Heart left ventricle (tissue), 16 donors: Measurements from ENCODE around the gene RAI1. TPM values are rescaled to one million over a fixed set of nuclear protein-coding genes. Genes with fewer than 3 reads are reported as not detected.

Experiments
- ATAC-seq, 4 donors: fragments of 200-7000 bp; cut with Tn5 transposase; one replicate each; pipeline ENCODE4 v1.9.1; 2020 to 2022; ENCODE audit warnings: moderate library complexity in 4 of 4, mild to moderate bottlenecking in 3 of 4, moderate number of reproducible peaks in 1 of 4
- DNase-seq, 5 donors: peaks; one replicate each; pipeline ENCODE4 v3.0.0-alpha.2; 2020
- H3K27ac ChIP-seq, 12 donors: fragments of 200-600 bp; sonication (generic) in 4 of 12; one replicate each; pipeline versions ENCODE4 v1.5.0 to v1.8.0; 2016 to 2022; ENCODE audit warnings: mild to moderate bottlenecking in 2 of 12
- H3K27me3 ChIP-seq, 9 donors: fragments of 200-600 bp; sonication (generic) in 2 of 9; one replicate each; pipeline versions ENCODE4 v1.5.1 to v1.8.0; 2016 to 2022; ENCODE audit warnings: mild to moderate bottlenecking in 3 of 9
- H3K36me3 ChIP-seq, 9 donors: fragments of 200-600 bp; sonication (generic) in 2 of 9; one replicate each; pipeline versions ENCODE4 v1.5.0 to v1.8.0; 2018 to 2022; ENCODE audit warnings: mild to moderate bottlenecking in 2 of 9
- H3K4me1 ChIP-seq, 12 donors: fragments of 200-600 bp; sonication (generic) in 4 of 12; one replicate each; pipeline versions ENCODE4 v1.5.0 to v1.8.0; 2016 to 2022; ENCODE audit warnings: mild to moderate bottlenecking in 3 of 12
- H3K4me3 ChIP-seq, 12 donors: fragments of 200-600 bp; sonication (generic) in 4 of 12; one replicate each; pipeline versions ENCODE4 v1.5.0 to v1.8.0; 2017 to 2022; ENCODE audit warnings: mild to moderate bottlenecking in 9 of 12, moderate library complexity in 4 of 12
- H3K9me3 ChIP-seq, 12 donors: fragments of 200-600 bp; sonication (generic) in 4 of 12; one replicate each; pipeline versions ENCODE4 v1.5.0 to v1.8.0; 2016 to 2022; ENCODE audit warnings: mild to moderate bottlenecking in 1 of 12
- CTCF ChIP-seq, 12 donors: fragments of 200-600 bp; sonication (generic) in 4 of 12; IDR thresholded peaks; one replicate each; pipeline versions ENCODE4 v1.5.0 to v1.8.0; 2018 to 2022; ENCODE audit warnings: antibody characterized with exemption in 12 of 12, mild to moderate bottlenecking in 5 of 12
- POLR2A ChIP-seq, 2 donors: fragments of 450-650 bp; IDR thresholded peaks; one replicate each; pipeline ENCODE4 v1.6.1; 2017; ENCODE audit warnings: antibody characterized with exemption in 2 of 2, mild to moderate bottlenecking in 2 of 2, moderate library complexity in 2 of 2
- WGBS, 4 donors: extraction: QIAGEN DNeasy Blood & Tissue Kit in 2 of 4; methylation state at CpG; one replicate each; pipeline versions ENCODE4 v1.1.5 to v1.1.7; 2013 to 2018; 5-methylcytosine and 5-hydroxymethylcytosine counted together
- intact Hi-C, 10 donors: fragments of 100-400 bp; cut with DNase I; formaldehyde crosslinking; loops; one replicate each; pipeline versions ENCODE4 v1.11.1 to v1.14.2; 2022
- polyA plus RNA-seq, 2 donors: library from polyadenylated mRNA; stranded (reverse); fragments of 200-250 nt; gene quantifications; one replicate each; pipeline ENCODE4 v1.2.3, GENCODE V29; 2013
- total RNA-seq, 9 donors: library from RNA; depleted of rRNA in 2 of 9; stranded (reverse); fragments of >200 nt in 2 of 9; fragmentation: NEBNext Ultra II Directional in 3 of 9; extraction: Animal tissue kit (Norgen Biotek cat#: 25700) in 3 of 9; gene quantifications; one replicate each; pipeline versions ENCODE4 v1.1.0 to v1.2.4, GENCODE V29; 2016 to 2023
- donor health status: ischemic (EF 13 %, LVEDD 7.1; RV severe dilation, severe dysfunction).
- donor health status: healthy with polysubstance abuse.
- donor health status: DM: no; HTN: yes; CAD: no.
- donor health status: DM: no; HTN: no; CAD: no.
- donor health status: ischemic (EF 25% LVEDD 6.9; RV normal size, moderate dysfunction).
- donor health status: ischemic (EF 25% LVEDD 5.7; RV mildly dilated, moderate dysfunction).
- donor health status: healthy.
- donor health status: DM: yes; HTN: yes; CAD: no.
- donor health status: ischemic (EF 35%, LVEDD 5.7; RV mildly dilated, moderate dysfunction).
- donor health status: nonischemic (EF 11% LVEDD 7.7; RV severe dilation, severe dysfunction).
- donor health status: DM: yes; HTN: yes; CAD: no.
- donor health status: PGD.
- donor health status: ischemic (EF 29% LVEDD 5.4; RV normal size, mild dysfunction).
- donor health status: nonischemic (EF 23%, LVEDD 6.1; RV moderate dilation, normal function).

The RAI1 gene
- total and polyA plus RNA-seq, 11 donors, result 15.1 to 37.2 (median 20.8) TPM

- TF ChIP-seq POLR2A (IDR thresholded peaks at IDR 0.05) (no peak), CTCF (IDR thresholded peaks at IDR 0.05) (no peak)
- Histone ChIP-seq H3K9me3 (no peaks in the 10 kb centered on the region), H3K27ac (no peak overlapping the region), H3K4me1 (peaks cover 12 to 43% (median 30%) of the 10 kb centered on the region in 12 donors), H3K27me3 (no peaks in the 10 kb centered on the region), H3K36me3 (peaks cover 0 to 65% (median 45%) of the 10 kb centered on the region in 9 donors), H3K4me3 (no peak overlapping the region)
- peak in 1 of 5 donors; percentile 60 for DNase-seq
- ATAC-seq, result no peak
- WGBS, 4 donors, result 96 to 99% (median 97%) methylated on average over 16 to 40 of the region's 40 CpGs
- intact Hi-C loops, result no loop called here
Measured at GRCh38 chr17:17795946-17796786, 114.9 kb downstream of the RAI1 start.

DNA sequence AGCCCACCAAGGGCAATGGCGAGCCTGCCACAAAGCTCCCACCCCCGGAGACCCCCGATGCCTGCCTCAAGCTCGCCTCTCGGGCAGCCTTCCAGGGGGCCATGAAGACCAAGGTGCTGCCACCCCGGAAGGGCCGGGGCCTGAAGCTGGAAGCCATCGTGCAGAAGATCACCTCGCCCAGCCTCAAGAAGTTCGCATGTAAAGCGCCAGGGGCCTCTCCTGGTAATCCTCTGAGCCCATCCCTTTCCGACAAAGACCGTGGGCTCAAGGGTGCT lies 115.5 kb downstream of the RAI1 start:
- DNase-seq (peak in 1 of 5 donors; percentile 51), ATAC-seq (no peak)
- Histone ChIP-seq H3K36me3 (peaks cover 0 to 66% (median 45%) of the 10 kb centered on the region in 9 donors), H3K27ac (no peak overlapping the region), H3K27me3 (no peaks in the 10 kb centered on the region), H3K4me3 (no peak overlapping the region), H3K4me1 (peaks cover 9 to 38% (median 25%) of the 10 kb centered on the region in 12 donors), H3K9me3 (no peaks in the 10 kb centered on the region)
- intact Hi-C loops, result no loop called here
- WGBS, 4 donors, result 95 to 97% (median 96%) methylated on average over 6 to 13 of the region's 13 CpGs
- TF ChIP-seq POLR2A (IDR thresholded peaks at IDR 0.05) (no peak), CTCF (IDR thresholded peaks at IDR 0.05) (no peak)

- peaks cover 5 to 32% (median 20%) of the 10 kb centered on the region in 12 donors for H3K4me1 ChIP-seq
- H3K27me3 ChIP-seq, result no peaks in the 10 kb centered on the region
- WGBS, 4 donors, result 81 to 85% (median 83%) methylated on average over 28 to 30 of the region's 30 CpGs
- intact Hi-C loops, result no loop called here
- H3K9me3 ChIP-seq, result no peaks in the 10 kb centered on the region
- H3K4me3 ChIP-seq, result no peak overlapping the region
- no peak for DNase-seq
- TF ChIP-seq POLR2A (IDR thresholded peaks at IDR 0.05) (no peak), CTCF (IDR thresholded peaks at IDR 0.05) (no peak)
- peaks cover 0 to 70% (median 45%) of the 10 kb centered on the region in 9 donors for H3K36me3 ChIP-seq
- ATAC-seq, result peak; percentile 6 to 36 (median 31)
- peak overlapping the region in 3 of 12 donors; percentile 22 to 56 (median 34) for H3K27ac ChIP-seq
Measured at GRCh38 chr17:17797119-17797809, 116.0 kb downstream of the RAI1 start.

GRCh38 chr17:17798010-17798556 lies 116.8 kb downstream of the RAI1 start:
- TF ChIP-seq POLR2A (IDR thresholded peaks at IDR 0.05), result no peak
- no peak for TF ChIP-seq CTCF (IDR thresholded peaks at IDR 0.05)
- ATAC-seq, result no peak
- Histone ChIP-seq H3K9me3 (no peaks in the 10 kb centered on the region), H3K27me3 (no peaks in the 10 kb centered on the region), H3K4me3 (no peak overlapping the region), H3K36me3 (peaks cover 0 to 70% (median 45%) of the 10 kb centered on the region in 9 donors), H3K4me1 (peaks cover 3 to 24% (median 12%) of the 10 kb centered on the region in 12 donors), H3K27ac (no peak overlapping the region)
- intact Hi-C loops, result no loop called here
- 92 to 95% (median 94%) methylated on average over 12 to 25 of the region's 25 CpGs for WGBS, 4 donors
- DNase-seq, result no peak
